Measurements from ENCODE around the gene ANO9. TPM values are rescaled to one million over a fixed set of nuclear protein-coding genes. Genes with fewer than 3 reads are reported as not detected.

Gene ANO9
- total RNA-seq, 4 donors from 2014 or later: 0.44 to 1.5 (median 0.63) TPM

DNA sequence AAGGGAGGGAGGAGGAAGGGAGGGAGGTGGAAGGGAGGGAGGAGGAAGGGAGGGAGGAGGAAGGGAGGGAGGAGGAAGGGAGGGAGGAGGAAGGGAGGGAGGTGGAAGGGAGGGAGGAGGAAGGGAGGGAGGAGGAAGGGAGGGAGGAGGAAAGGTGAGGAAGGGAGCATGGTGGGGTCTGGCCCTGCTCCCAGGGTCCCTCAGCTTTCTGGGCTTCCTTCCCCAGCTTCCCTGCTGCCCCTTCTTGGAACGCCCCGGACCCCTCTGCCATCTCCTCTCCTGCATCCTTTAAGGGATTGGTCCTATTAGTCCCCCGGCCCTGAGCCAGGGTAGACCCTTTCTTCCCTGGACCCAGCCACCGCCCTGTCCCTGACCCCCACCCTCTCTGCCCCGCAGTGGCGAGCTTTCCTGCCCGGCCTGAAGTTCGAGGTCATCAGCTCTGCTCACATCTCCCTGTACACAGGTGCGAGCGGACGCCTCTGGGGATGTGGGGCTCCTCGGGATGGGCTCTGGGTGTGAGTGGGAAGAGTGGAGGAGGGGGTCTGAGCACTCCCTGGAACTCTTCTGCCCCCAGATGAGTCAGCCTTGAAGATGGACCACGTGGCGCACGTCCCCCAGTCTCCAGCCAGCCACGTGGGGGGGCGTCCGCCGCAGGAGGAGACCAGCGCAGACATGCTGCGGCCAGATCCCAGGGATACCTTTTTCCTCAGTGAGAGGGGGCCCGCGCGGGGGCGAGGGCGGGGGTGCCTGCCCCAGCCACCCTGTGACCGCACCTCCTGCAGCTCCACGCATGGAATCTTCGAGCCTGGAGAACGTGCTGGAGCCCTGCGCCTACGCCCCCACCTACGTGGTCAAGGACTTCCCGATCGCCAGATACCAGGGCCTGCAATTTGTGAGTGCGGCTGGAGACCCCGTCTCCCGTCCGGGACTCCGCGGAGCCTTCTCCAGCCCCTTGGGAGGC, 66.5 kb downstream of the ANO9 start:
- TF ChIP-seq, protein P1, sequence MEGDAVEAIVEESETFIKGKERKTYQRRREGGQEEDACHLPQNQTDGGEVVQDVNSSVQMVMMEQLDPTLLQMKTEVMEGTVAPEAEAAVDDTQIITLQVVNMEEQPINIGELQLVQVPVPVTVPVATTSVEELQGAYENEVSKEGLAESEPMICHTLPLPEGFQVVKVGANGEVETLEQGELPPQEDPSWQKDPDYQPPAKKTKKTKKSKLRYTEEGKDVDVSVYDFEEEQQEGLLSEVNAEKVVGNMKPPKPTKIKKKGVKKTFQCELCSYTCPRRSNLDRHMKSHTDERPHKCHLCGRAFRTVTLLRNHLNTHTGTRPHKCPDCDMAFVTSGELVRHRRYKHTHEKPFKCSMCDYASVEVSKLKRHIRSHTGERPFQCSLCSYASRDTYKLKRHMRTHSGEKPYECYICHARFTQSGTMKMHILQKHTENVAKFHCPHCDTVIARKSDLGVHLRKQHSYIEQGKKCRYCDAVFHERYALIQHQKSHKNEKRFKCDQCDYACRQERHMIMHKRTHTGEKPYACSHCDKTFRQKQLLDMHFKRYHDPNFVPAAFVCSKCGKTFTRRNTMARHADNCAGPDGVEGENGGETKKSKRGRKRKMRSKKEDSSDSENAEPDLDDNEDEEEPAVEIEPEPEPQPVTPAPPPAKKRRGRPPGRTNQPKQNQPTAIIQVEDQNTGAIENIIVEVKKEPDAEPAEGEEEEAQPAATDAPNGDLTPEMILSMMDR (IDR thresholded peaks at IDR 0.05; ENCODE audit: low read depth): no peak

DNA sequence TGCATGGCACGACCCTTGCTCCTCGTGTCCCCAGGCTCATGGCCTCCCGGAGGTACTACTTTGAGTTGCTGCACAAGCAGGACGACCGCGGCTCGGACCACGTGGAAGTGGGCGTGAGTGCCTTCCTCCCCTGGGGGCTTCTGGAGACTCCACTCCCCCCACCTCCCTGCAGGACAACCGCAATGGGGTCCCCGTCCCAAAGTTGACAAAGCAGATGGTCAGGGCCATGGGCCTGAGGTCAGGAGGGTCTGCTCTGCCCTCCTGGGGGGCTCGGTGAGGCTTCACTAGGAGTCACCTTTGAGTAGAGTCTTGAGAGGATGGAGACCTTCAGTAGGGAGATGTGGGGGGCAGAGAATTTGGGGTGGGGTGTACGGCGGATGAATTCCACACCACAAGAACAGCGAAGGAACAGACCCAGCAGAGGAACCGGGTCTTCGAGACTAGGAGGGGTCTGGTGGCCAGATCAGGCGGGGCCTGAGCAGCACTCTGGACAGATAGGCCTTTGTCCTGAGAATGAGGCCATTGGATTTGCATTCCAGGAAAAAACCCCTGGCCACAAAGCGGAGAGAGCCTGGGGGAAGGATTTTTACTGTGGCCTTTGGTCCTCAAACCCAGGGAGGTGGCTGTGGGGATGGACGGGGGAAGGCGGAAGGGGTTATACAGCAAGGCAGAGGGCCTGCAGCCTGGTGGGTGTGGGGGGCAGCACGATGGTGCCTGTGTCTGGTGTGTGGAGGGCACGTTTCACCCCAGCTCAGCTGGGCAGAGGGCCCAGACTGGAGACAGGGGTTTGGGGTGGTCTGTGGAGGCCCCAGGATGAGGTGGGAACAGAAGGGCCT, 67.9 kb downstream of the ANO9 start:
- TF ChIP-seq, protein P1 (IDR thresholded peaks at IDR 0.05; ENCODE audit: low read depth): no peak

DNA sequence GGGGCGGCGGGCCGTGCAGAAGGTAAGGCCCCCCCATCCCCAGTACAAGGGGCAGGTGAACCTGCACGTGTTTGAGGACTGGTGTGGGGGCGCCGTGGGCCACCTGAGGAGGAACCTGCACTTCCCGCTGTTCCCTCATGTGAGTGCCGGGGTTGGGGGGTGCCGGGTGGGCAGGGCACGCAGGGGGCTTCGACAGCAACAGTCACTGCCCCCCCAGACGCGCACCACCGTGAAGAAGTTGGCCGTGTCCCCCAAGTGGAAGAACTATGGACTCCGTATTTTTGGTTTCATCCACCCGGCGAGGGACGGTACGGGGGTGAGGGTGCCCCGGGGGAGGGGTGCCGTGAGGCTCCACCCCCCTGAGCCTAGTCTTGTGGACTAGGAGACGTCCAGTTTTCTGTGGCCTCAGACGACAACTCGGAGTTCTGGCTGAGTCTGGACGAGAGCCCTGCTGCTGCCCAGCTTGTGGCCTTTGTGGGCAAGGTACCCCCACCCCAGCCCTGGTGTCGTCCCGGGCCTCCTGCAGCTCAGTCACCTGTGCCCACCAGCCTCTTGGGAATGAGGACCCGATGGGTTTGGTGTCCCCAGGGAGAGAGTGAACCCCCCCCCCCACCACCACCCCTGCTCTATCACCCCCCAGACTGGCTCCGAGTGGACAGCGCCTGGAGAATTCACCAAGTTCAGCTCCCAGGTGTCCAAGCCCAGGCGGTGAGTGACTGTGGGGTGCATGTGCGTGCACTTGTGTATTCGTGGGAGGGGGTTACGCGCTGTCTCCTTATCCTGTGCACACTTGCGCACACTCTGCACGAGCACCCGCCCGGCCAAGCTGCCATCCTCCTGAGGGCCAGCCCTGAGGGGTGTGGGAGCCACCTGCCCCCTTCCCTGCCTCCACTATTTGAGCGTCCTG, 68.7 kb downstream of the ANO9 start:
- TF ChIP-seq, protein P1 (IDR thresholded peaks at IDR 0.05; ENCODE audit: low read depth): no peak

DNA sequence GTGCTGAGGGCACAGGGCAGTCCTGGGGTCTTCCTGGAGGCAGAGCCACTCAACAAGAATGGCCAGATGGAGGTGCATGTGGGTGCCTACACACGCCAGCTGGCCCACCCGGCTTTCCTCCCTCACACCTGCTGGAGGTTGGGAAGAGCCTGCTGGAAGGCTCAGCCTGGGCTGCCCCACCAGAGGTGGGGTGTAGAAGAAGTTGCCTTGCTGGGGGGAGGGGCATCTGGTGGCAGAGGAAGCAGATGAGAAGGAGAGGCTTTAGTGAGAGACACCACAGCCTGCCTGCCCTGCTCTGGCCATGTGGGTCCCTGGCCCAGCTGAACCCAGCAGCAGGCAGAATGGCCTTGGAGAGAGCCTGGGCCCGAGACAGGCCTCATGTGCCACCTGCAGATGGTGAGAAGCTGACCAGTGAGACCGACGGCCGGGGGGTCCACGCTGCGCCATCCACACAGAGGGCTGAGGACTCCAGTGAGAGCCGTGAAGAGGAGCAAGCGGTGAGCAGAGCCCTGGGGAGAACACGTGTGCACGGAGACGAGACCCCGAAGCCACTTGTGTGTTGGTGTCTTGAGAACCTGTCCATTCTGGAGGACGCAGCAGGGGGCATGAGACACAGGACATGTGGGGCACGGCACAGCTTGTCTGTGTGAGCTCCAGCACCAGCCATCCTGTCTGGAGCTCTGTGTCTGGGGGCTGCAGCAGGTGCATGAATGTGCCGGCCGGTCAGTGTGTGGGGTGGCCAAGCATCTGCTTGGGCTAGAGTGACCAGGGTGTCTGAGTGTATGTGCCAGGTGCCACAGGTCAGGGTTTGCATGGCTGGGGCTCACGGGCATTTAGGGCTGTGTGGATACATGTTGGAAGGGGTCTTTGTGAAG, 69.9 kb downstream of the ANO9 start:
- TF ChIP-seq, protein P1 (IDR thresholded peaks at IDR 0.05; ENCODE audit: low read depth): no peak

DNA sequence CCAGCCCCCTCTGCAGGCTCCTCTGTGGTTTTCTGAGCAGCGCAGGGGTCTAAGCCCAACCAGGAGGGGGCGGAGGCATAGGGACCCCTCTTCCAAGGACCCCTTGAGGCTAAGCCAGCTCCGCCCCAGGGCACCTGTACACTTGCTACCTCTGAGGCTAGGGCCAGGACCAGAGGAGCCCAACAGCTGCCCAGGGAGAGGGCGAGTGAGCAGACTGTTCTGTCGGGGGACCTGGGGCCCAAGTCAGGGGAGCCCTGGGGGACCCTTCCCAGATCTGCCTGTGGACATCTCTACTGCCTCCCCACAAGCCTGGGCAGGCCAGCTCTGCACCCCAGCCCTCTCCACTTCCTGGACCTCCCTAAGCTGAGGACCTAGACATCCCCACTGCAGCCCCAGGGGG, 70.8 kb downstream of the ANO9 start:
- TF ChIP-seq, protein P1 (IDR thresholded peaks at IDR 0.05; ENCODE audit: low read depth): no peak
